Spleen (tissue), 11 donors: ENCODE results near the gene PROSER3. TPM values are rescaled to one million over a fixed set of nuclear protein-coding genes. Genes with fewer than 3 reads are reported as not detected.
"Not testable (repeated sequence)": the region's sequence is repeated elsewhere in the genome, so short reads cannot be mapped to it uniquely, and the experiment has no call there.

ENCODE experiments used
- DNase-seq: peaks from one replicate; pipeline ENCODE4 v3.0.0-alpha.2; 2020
- H3K27ac ChIP-seq, 8 donors: fragments of 200-600 bp; sonication (generic) in 7 of 8; 1 replicate in 4 of 8; 2 replicates in 4 of 8; pipeline versions ENCODE4 v1.5.0 to v1.8.0; 2016 to 2021; ENCODE audit warnings: inconsistent platforms in 4 of 8, mild to moderate bottlenecking in 4 of 8, moderate library complexity in 1 of 8
- H3K27me3 ChIP-seq, 7 donors: fragments of 200-600 bp; sonication (generic) in 6 of 7; replicated peaks in 1 of 7; 1 replicate in 4 of 7; 2 replicates in 3 of 7; pipeline versions ENCODE4 v1.5.0 to v1.8.0; 2016 to 2021; ENCODE audit warnings: inconsistent platforms in 3 of 7, mild to moderate bottlenecking in 1 of 7
- H3K36me3 ChIP-seq, 6 donors: fragments of 200-600 bp; sonication (generic) in 5 of 6; 1 replicate in 4 of 6; 2 replicates in 2 of 6; pipeline versions ENCODE4 v1.5.0 to v1.8.0; 2016 to 2021; ENCODE audit warnings: inconsistent platforms in 2 of 6
- H3K4me1 ChIP-seq, 6 donors: fragments of 200-600 bp; sonication (generic) in 5 of 6; 1 replicate in 3 of 6; 2 replicates in 3 of 6; pipeline versions ENCODE4 v1.5.0 to v1.8.0; 2016 to 2021; ENCODE audit warnings: inconsistent platforms in 3 of 6
- H3K4me3 ChIP-seq, 8 donors: fragments of 200-600 bp; sonication (generic) in 7 of 8; 1 replicate in 4 of 8; 2 replicates in 4 of 8; pipeline versions ENCODE4 v1.5.0 to v1.8.0; 2016 to 2021; ENCODE audit warnings: inconsistent platforms in 4 of 8, mild to moderate bottlenecking in 4 of 8, moderate library complexity in 2 of 8
- H3K9me3 ChIP-seq, 8 donors: fragments of 200-600 bp; sonication (generic) in 7 of 8; 1 replicate in 4 of 8; 2 replicates in 4 of 8; pipeline versions ENCODE4 v1.5.0 to v1.8.0; 2016 to 2021; ENCODE audit warnings: inconsistent platforms in 4 of 8
- POLR2A ChIP-seq, 3 donors: fragments of 450-650 bp; IDR thresholded peaks; one replicate each; pipeline ENCODE4 v1.5.1; 2017; ENCODE audit warnings: antibody characterized with exemption in 3 of 3, mild to moderate bottlenecking in 1 of 3
- POLR2AphosphoS5 ChIP-seq, 3 donors: sonication (generic); formaldehyde crosslinking; IDR thresholded peaks; one replicate each; pipeline ENCODE4 v1.5.1; 2017; ENCODE audit warnings: antibody characterized with exemption in 3 of 3
- WGBS, 5 donors: extraction: QIAGEN DNeasy Blood & Tissue Kit in 3 of 5; methylation state at CpG; one replicate each; pipeline versions ENCODE4 v1.1.5 to v1.1.7; 2013 to 2018; 5-methylcytosine and 5-hydroxymethylcytosine counted together
- intact Hi-C: fragments of 100-400 bp; cut with DNase I; formaldehyde crosslinking; loops from one replicate; pipeline ENCODE4 v1.15.0; 2023; ENCODE audit warnings: low total_unique reads
- polyA plus RNA-seq, 3 donors: library from polyadenylated mRNA; stranded (reverse); fragments of 200-250 nt; gene quantifications; one replicate each; pipeline ENCODE4 v1.2.1, GENCODE V29; 2013
- total RNA-seq, 7 donors: library from RNA; depleted of rRNA in 3 of 7; stranded (reverse); fragments of >200 nt in 3 of 7; fragmentation: NEBNext Ultra II Directional in 4 of 7; extraction: Animal tissue kit (Norgen Biotek cat#: 25700) in 4 of 7; gene quantifications; one replicate each; pipeline versions ENCODE4 v1.1.0 to v1.2.1, GENCODE V29; 2016 to 2021
- TF ChIP-seq, protein P1 (sequence below), 11 experiments: fragments of 200-600 bp in 7 of 11; fragments of 450-650 bp in 4 of 11; sonication (generic) in 4 of 11; IDR thresholded peaks in 8 of 11; conservative IDR thresholded peaks in 3 of 11; 1 replicate in 7 of 11; 2 replicates in 4 of 11; pipeline versions ENCODE4 v1.4.0 to v1.8.0; 2016 to 2021; ENCODE audit warnings: antibody characterized with exemption in 11 of 11, inconsistent platforms in 4 of 11, mild to moderate bottlenecking in 1 of 11
- donor health status: healthy with polysubstance abuse.
- donor health status: DM: no; HTN: no; CAD: no; lungs with moderate emphysema.
- donor health status: DM: no; HTN: no; CAD: no.
- donor health status: Bipolar disorder and iron deficiency.
- donor health status: healthy.
- donor health status: DM: no; HTN: no; CAD: no.
- donor health status: DM: yes; HTN: yes; CAD: no.

The PROSER3 gene
- total and polyA plus RNA-seq, 10 donors: 2.0 to 25.2 (median 14.8) TPM

DNA sequence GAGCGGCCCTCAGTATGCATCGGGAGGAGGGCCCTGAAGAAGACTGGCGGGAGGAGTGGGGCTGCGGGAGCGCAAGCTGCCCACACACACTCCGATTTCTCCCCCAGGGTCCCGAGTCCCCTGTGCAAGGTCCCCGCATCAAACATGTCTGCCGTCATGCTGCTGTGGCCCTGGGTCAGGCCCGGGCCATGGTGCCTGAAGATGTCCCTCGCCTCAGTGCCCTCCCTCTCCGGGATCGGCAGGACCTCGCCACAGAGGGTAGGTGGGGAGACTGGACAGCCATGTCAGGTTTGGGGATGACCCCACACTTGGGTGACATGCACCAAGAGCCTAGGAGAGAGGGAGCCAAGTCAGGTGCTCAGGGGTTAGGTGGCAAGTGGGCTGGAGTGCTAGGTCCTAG, 35.5 kb upstream of the PROSER3 start:
- Histone ChIP-seq H3K4me1 (peaks cover 11 to 50% (median 22%) of the 10 kb centered on the region in 6 donors), H3K27ac (no peak overlapping the region), H3K9me3 (no peaks in the 10 kb centered on the region), H3K4me3 (no peak overlapping the region), H3K36me3 (peaks cover 0 to 82% (median 75%) of the 10 kb centered on the region in 6 donors), H3K27me3 (no peaks in the 10 kb centered on the region)
- WGBS, 5 donors: 91 to 97% (median 95%) methylated on average over 11 to 14 of the region's 14 CpGs
- intact Hi-C loops: no loop called here
- TF ChIP-seq POLR2A (IDR thresholded peaks at IDR 0.05) (no peak), POLR2AphosphoS5 (IDR thresholded peaks at IDR 0.05) (peak in 1 of 3 donors; percentile 25)
- TF ChIP-seq, protein P1, sequence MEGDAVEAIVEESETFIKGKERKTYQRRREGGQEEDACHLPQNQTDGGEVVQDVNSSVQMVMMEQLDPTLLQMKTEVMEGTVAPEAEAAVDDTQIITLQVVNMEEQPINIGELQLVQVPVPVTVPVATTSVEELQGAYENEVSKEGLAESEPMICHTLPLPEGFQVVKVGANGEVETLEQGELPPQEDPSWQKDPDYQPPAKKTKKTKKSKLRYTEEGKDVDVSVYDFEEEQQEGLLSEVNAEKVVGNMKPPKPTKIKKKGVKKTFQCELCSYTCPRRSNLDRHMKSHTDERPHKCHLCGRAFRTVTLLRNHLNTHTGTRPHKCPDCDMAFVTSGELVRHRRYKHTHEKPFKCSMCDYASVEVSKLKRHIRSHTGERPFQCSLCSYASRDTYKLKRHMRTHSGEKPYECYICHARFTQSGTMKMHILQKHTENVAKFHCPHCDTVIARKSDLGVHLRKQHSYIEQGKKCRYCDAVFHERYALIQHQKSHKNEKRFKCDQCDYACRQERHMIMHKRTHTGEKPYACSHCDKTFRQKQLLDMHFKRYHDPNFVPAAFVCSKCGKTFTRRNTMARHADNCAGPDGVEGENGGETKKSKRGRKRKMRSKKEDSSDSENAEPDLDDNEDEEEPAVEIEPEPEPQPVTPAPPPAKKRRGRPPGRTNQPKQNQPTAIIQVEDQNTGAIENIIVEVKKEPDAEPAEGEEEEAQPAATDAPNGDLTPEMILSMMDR (IDR thresholded peaks at IDR 0.05 in 8 of 11, conservative IDR thresholded peaks at IDR 0.05 in 3 of 11): no peak
- no peak for DNase-seq

DNA sequence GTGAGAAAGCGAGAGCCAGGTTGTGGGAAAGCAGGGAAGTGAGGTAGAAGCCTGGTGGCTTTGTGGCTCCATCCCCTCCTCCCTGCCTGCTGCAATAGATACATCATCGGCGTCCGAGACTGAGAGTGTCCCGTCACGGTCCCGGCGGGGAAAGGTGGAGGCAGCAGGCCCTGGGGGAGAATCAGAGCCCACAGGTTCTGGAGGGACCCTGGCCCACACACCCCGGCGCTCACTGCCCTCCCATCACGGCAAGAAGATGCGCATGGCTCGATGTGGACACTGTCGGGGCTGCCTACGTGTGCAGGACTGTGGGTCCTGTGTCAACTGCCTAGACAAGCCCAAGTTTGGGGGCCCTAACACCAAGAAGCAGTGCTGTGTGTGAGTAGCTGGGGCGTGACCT, 35.1 kb upstream of the PROSER3 start:
- H3K27me3 ChIP-seq: no peaks in the 10 kb centered on the region
- no peak overlapping the region for H3K27ac ChIP-seq
- H3K36me3 ChIP-seq: peaks cover 0 to 86% (median 79%) of the 10 kb centered on the region in 6 donors
- 93 to 99% (median 96%) methylated on average over 14 to 16 of the region's 16 CpGs for WGBS, 5 donors
- no peak for DNase-seq
- H3K9me3 ChIP-seq: no peaks in the 10 kb centered on the region
- H3K4me3 ChIP-seq: no peak overlapping the region
- intact Hi-C loops: no loop called here
- TF ChIP-seq POLR2AphosphoS5 (IDR thresholded peaks at IDR 0.05) (peak in 1 of 3 donors; percentile 54), POLR2A (IDR thresholded peaks at IDR 0.05) (no peak)
- peaks cover 11 to 50% (median 22%) of the 10 kb centered on the region in 6 donors for H3K4me1 ChIP-seq

DNA sequence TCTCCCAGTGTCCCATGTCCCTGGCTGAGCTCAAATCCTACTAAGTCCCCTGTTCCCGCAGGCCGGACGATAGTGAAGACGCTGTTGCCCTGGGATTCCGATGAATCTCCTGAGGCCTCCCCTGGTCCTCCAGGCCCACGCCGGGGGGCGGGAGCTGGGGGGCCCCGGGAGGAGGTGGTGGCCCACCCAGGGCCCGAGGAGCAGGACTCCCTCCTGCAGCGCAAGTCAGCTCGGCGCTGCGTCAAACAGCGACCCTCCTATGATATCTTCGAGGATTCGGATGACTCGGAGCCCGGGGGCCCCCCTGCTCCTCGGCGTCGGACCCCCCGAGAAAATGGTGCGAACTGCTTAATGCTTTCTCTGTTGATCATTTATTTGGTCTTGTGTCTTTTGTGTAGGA, 34.3 kb upstream of the PROSER3 start:
- no peak overlapping the region for H3K27ac ChIP-seq
- peaks cover 11 to 46% (median 18%) of the 10 kb centered on the region in 6 donors for H3K4me1 ChIP-seq
- intact Hi-C loops: no loop called here
- H3K9me3 ChIP-seq: no peaks in the 10 kb centered on the region
- TF ChIP-seq POLR2A (IDR thresholded peaks at IDR 0.05) (no peak), POLR2AphosphoS5 (IDR thresholded peaks at IDR 0.05) (no peak)
- TF ChIP-seq, protein P1 (IDR thresholded peaks at IDR 0.05 in 8 of 11, conservative IDR thresholded peaks at IDR 0.05 in 3 of 11): no peak
- H3K4me3 ChIP-seq: no peak overlapping the region
- DNase-seq: no peak
- H3K27me3 ChIP-seq: no peaks in the 10 kb centered on the region
- 94 to 97% (median 96%) methylated on average over 22 to 24 of the region's 24 CpGs for WGBS, 5 donors
- peaks cover 0 to 94% (median 87%) of the 10 kb centered on the region in 6 donors for H3K36me3 ChIP-seq

DNA sequence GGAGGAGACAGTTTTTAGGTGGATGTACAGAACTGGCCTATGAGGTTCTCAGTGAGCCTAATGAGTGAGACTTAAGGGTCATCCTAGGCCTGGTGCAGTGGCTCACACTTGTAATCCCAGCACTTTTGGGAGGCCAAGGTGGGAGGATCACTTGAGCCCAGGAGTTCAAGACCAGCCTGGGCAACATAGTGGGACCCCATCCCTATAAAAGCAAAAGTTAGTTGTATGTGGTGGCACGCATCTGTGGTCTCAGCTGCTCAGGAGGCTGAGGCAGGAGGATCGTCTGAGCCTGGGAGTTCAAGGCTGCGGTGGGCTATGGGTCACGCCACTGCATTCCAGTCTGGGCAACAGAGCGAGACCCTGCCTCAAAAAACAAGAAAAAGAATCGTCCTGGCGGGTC, 33.8 kb upstream of the PROSER3 start:
- 95 to 100% (median 96%) methylated on average over 7 of the region's 7 CpGs for whole genome bisulfite sequencing, 5 donors
- DNase-seq, H3K4me3 ChIP-seq, H3K27me3 ChIP-seq, H3K9me3 ChIP-seq, intact Hi-C loops, H3K27ac ChIP-seq: not testable (repeated sequence)
- H3K36me3 ChIP-seq: peaks cover 0 to 98% (median 91%) of the 10 kb centered on the region in 6 donors
- H3K4me1 ChIP-seq: peaks cover 6 to 41% (median 14%) of the 10 kb centered on the region in 6 donors

DNA sequence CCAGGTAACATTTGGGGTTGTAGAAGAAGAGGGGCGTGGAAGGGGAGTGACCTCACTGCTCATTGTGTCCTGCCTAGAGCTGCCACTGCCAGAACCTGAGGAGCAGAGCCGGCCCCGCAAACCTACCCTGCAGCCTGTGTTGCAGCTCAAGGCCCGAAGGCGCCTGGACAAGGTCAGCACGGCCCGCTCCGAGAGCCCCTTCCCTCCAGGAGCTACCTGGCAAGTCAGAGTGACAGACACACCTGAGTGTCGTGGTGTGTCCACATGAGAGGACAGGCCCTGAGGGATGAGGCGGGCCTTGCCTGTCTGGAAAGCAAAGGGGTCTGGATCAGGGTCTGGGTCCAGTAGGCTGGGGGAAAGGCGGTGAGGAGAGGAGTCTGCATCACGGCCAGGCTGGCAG, 33.4 kb upstream of the PROSER3 start:
- Histone ChIP-seq H3K4me1 (peaks cover 2 to 37% (median 9%) of the 10 kb centered on the region in 6 donors), H3K9me3 (no peaks in the 10 kb centered on the region), H3K27ac (no peak overlapping the region), H3K36me3 (peaks cover 0 to 100% (median 96%) of the 10 kb centered on the region in 6 donors), H3K4me3 (no peak overlapping the region), H3K27me3 (no peaks in the 10 kb centered on the region)
- intact Hi-C loops: no loop called here
- TF ChIP-seq POLR2AphosphoS5 (IDR thresholded peaks at IDR 0.05) (peak in 1 of 3 donors; percentile 51), POLR2A (IDR thresholded peaks at IDR 0.05) (no peak)
- DNase-seq: no peak
- WGBS, 5 donors: 95 to 99% (median 97%) methylated on average over 11 to 12 of the region's 12 CpGs
